K562 treated with DMSO at 1 percent for 4 hours (cell line): ENCODE measurements around the gene TMEM150B. TPM values are rescaled to one million over a fixed set of nuclear protein-coding genes. Genes with fewer than 3 reads are reported as not detected.

Source experiments
- total RNA-seq: library from RNA; unstranded; fragments of 300-600 nt; gene quantifications from 2 replicates; pipeline ENCODE4 v1.2.3, GENCODE V29; 2022; ENCODE audit not compliant: insufficient read depth

TMEM150B gene
- total RNA-seq = 2.3 and 6.6 TPM in 2 replicates

GRCh38 chr19:55325172-55325571, at the start of gene TMEM150B:
TSS of gene TMEM150B (minus strand) at chr19:55325341. CDS start at chr19:55321036, 4,305 bp downstream.

GRCh38 chr19:55370305-55370988, 45.3 kb upstream of the TMEM150B start, which contains the start of gene IL11:
TSS of gene IL11 (minus strand) at chr19:55370463. CDS start at chr19:55370310, 153 bp downstream.

DNA sequence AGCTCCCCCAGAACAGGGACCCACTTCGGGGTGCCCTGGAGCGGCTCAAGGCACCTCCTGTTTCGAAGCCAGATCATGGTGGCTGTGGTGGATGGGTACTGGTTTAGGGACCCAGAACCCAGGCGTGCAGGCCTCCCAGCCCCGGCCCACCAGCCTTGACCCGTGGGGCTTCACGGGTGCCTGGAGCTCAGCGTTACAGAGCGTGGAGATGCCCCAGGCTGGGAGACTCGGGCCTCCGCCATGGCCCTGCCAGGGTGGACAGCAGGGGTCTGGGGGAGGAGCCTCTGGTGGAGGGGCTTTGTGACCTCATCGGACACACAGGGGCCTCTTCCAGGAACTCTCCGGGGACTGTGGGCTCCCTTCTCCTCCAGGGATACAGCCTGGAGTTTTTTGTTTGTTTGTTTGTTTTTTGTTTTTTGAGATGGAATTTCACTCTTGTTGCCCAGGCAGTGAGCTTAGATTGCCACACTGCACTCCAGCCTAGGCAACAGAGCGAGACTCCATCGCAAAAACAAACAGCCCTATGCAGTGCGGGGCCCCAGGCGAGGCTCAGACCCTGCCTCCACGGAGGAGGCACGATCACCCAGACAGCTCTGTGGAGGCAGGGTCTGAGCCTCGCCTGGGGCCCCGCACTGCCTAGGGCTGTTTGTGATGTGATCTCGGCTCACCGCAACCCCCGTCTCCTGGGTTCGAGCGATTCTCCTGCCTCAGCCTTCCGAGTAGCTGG, 38.0 kb upstream of the TMEM150B start, which contains the start of gene GARIN5B:
Gene GARIN5B, minus strand, starts transcription at position 271 of the 727 bp plus-strand sequence. Its CDS starts 194 bp downstream, at position 77.

GRCh38 chr19:55354698-55355212, 29.6 kb upstream of the TMEM150B start, which contains the start of gene COX6B2:
TSS of gene COX6B2 (minus strand) at chr19:55354719. CDS start at chr19:55354521, 198 bp downstream.

GRCh38 chr19:55339105-55339888, 14.2 kb upstream of the TMEM150B start, which contains the start of gene KMT5C:
TSS of gene KMT5C (plus strand) at chr19:55339876. CDS start at chr19:55341937, 2,061 bp downstream.

DNA sequence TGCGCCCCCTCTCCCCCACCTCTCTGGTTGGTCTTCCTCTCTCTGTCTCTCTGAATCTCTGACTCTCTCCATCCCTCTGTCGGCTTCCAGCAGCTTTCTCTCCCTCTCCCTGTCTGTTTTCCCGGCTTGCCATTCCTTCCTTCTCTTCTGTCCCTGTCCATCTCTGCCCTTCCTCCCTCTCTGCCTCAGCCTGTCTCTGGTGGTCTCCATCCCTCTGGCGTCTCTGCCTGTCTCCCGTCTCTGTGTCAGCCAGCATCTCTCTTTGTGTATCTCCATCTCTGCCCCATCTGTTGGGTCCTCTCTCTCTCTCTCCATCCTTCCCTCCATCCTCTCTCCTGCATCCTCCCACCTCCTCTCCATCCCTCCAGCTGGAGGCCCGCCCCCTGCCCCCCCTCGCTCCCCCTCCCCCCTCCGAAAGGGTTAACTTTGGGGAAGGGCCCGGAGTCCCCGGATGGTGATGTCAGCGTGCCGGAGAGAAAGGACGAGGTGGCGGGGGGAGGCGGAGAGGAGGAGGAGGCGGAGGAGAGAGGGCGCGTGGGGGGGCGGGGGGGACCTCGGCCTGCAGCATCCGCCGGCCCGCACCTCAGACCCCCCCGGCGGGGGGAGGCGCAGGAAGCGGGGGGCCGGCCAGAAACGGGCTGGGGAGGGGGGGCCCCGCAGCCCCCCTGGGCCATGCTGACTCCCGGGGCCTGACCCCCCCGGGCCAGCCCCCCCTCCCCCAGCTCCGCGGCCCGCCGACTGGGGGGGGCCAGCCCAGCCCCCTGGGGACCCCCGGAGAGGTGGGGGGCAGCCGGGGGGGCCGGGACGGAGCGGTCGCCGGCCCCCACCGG, 41.4 kb downstream of the TMEM150B start, which contains the start of gene BRSK1:
Gene BRSK1, plus strand, starts transcription at position 450 of the 830 bp plus-strand sequence. CDS start 446 bp downstream, outside the sequence.

GRCh38 chr19:55279770-55280643, 45.1 kb downstream of the TMEM150B start, which contains the start of gene HSPBP1:
TSS of gene HSPBP1 (minus strand) at chr19:55280110. CDS start at chr19:55279608, 502 bp downstream.

Other genes starting within 250 kb of the TMEM150B start
- gene EPS8L1, start 249.5 kb downstream of the TMEM150B start, total RNA-seq = 14.1 and 24.9 TPM in 2 replicates
- gene PPP1R12C, start 207.7 kb downstream of the TMEM150B start, total RNA-seq = 85.4 and 89.7 TPM in 2 replicates
- gene TNNT1, start 176.1 kb downstream of the TMEM150B start, total RNA-seq = 408 and 534 TPM in 2 replicates
- gene TNNI3, start 167.6 kb downstream of the TMEM150B start, total RNA-seq = 74.4 and 78.1 TPM in 2 replicates
- gene DNAAF3, start 158.7 kb downstream of the TMEM150B start, total RNA-seq = 9.7 and 13.7 TPM in 2 replicates
- 9.5 and 14.2 TPM in 2 replicates for gene SYT5, start 145.1 kb downstream of the TMEM150B start, total RNA-seq
- 26.3 and 28.5 TPM in 2 replicates for gene PTPRH, start 115.8 kb downstream of the TMEM150B start, total RNA-seq
- 11.8 and 17.7 TPM in 2 replicates for gene TMEM86B, start 96.6 kb downstream of the TMEM150B start, total RNA-seq
- 73.9 and 88.4 TPM in 2 replicates for gene PPP6R1, start 66.3 kb downstream of the TMEM150B start, total RNA-seq
- gene HSPBP1, start 45.2 kb downstream of the TMEM150B start, total RNA-seq = 76.5 and 95.1 TPM in 2 replicates
- gene BRSK1, start 41.3 kb downstream of the TMEM150B start, total RNA-seq = 7.6 and 8.4 TPM in 2 replicates
- gene KMT5C, start 14.5 kb upstream of the TMEM150B start, total RNA-seq = 36.4 and 43.8 TPM in 2 replicates
- 0.33 TPM in 1 of 2 replicates, not detected in the other for gene COX6B2, start 29.4 kb upstream of the TMEM150B start, total RNA-seq
- not detected in 2 replicates for gene GARIN5B, start 37.9 kb upstream of the TMEM150B start, total RNA-seq
- gene IL11, start 45.1 kb upstream of the TMEM150B start, total RNA-seq = not detected in 2 replicates
- gene TMEM190, start 51.5 kb upstream of the TMEM150B start, total RNA-seq = not detected in 2 replicates
- gene TMEM238, start 59.0 kb upstream of the TMEM150B start, total RNA-seq = 6.7 and 8.7 TPM in 2 replicates
- gene RPL28, start 60.6 kb upstream of the TMEM150B start, total RNA-seq = 3,550 and 3,674 TPM in 2 replicates
- 377 and 436 TPM in 2 replicates for gene UBE2S, start 82.4 kb upstream of the TMEM150B start, total RNA-seq
- not detected in 2 replicates for gene SHISA7, start 118.0 kb upstream of the TMEM150B start, total RNA-seq
- 94.9 and 118 TPM in 2 replicates for gene ISOC2, start 136.3 kb upstream of the TMEM150B start, total RNA-seq
- gene C19orf85, start 139.4 kb upstream of the TMEM150B start, total RNA-seq = not detected in 2 replicates
- 10.4 and 18.8 TPM in 2 replicates for gene ZNF628, start 151.3 kb upstream of the TMEM150B start, total RNA-seq
- gene NAT14, start 159.8 kb upstream of the TMEM150B start, total RNA-seq = 37.1 and 38.8 TPM in 2 replicates
- 0.25 TPM in 1 of 2 replicates, not detected in the other for gene SSC5D, start 163.1 kb upstream of the TMEM150B start, total RNA-seq
- not detected in 2 replicates for gene SBK2, start 211.8 kb upstream of the TMEM150B start, total RNA-seq
- gene SBK3, start 220.2 kb upstream of the TMEM150B start, total RNA-seq = not detected in 2 replicates